Sigmoid colon (tissue), 4 donors: Measurements from ENCODE around the gene FRMD1.

Experiments used
- CTCF ChIP-seq, 4 experiments: fragments of 450-650 bp in 3 of 4; fragments of 200-600 bp in 1 of 4; IDR thresholded peaks; one replicate each; pipeline ENCODE4 v1.5.1; 2016 to 2019; ENCODE audit warnings: antibody characterized with exemption in 4 of 4, mild to moderate bottlenecking in 3 of 4, moderate library complexity in 2 of 4
- EP300 ChIP-seq, 4 donors: sonication (generic); formaldehyde crosslinking; IDR thresholded peaks; one replicate each; pipeline ENCODE4 v1.6.1; 2017; ENCODE audit warnings: antibody characterized with exemption in 4 of 4
- POLR2A ChIP-seq, 2 donors: fragments of 450-650 bp; IDR thresholded peaks; one replicate each; pipeline ENCODE4 v1.6.1; 2016; ENCODE audit warnings: antibody characterized with exemption in 2 of 2, mild to moderate bottlenecking in 2 of 2, moderate library complexity in 2 of 2
- POLR2AphosphoS5 ChIP-seq, 4 donors: sonication (generic); formaldehyde crosslinking; IDR thresholded peaks; one replicate each; pipeline ENCODE4 v1.6.1; 2017; ENCODE audit warnings: antibody characterized with exemption in 4 of 4

GRCh38 chr6:168035661-168036545 lies 43.1 kb downstream of the FRMD1 start:
- no peak for TF ChIP-seq CTCF (IDR thresholded peaks at IDR 0.05)
- no peak for TF ChIP-seq EP300 (IDR thresholded peaks at IDR 0.05)
- no peak for TF ChIP-seq POLR2A (IDR thresholded peaks at IDR 0.05)
- TF ChIP-seq POLR2AphosphoS5 (IDR thresholded peaks at IDR 0.05), result peak in 1 of 4 donors; percentile 19
